Astrocyte (in vitro differentiated cells and primary cell): ENCODE results near the gene SERINC1. TPM values are rescaled to one million over a fixed set of nuclear protein-coding genes. Genes with fewer than 3 reads are reported as not detected.

Experiments used
- DNase-seq: peaks from one replicate; pipeline ENCODE4 v3.0.0-alpha.2; 2010; ENCODE audit warnings: low read depth
- FAIRE-seq: peaks from 2 replicates; lab custom pipeline; 2011; peaks lifted over from hg19 to GRCh38; lab: Jason Lieb, UNC
- H2AFZ ChIP-seq: 2 replicates; pipeline ENCODE4 v1.6.0; 2012; ENCODE audit warnings: low read depth, low read length, inconsistent platforms
- H3K27ac ChIP-seq: 2 replicates; pipeline ENCODE4 v1.5.1; 2011; ENCODE audit warnings: low read depth, low read length, inconsistent platforms
- H3K27me3 ChIP-seq: 2 replicates; pipeline ENCODE4 v1.6.0; 2011; ENCODE audit warnings: low read length, inconsistent platforms; ENCODE audit not compliant: insufficient read depth
- H3K36me3 ChIP-seq: 2 replicates; pipeline ENCODE4 v1.5.1; 2011; ENCODE audit warnings: low read length, inconsistent platforms; ENCODE audit not compliant: insufficient read depth
- H3K4me1 ChIP-seq: 2 replicates; pipeline ENCODE4 v1.5.1; 2011; ENCODE audit warnings: low read length, inconsistent platforms; ENCODE audit not compliant: insufficient read depth
- H3K4me2 ChIP-seq: 2 replicates; pipeline ENCODE4 v1.6.0; 2012; ENCODE audit warnings: low read length, inconsistent platforms
- H3K4me3 ChIP-seq: 2 replicates; pipeline ENCODE4 v1.5.1; 2011; ENCODE audit warnings: low read depth, mild to moderate bottlenecking, low read length, inconsistent platforms; ENCODE audit not compliant: insufficient read depth
- H3K79me2 ChIP-seq: 2 replicates; pipeline ENCODE4 v1.6.0; 2012; ENCODE audit warnings: mild to moderate bottlenecking, low read length, inconsistent platforms; ENCODE audit not compliant: insufficient read depth
- H3K9ac ChIP-seq: 2 replicates; pipeline ENCODE4 v1.6.0; 2012; ENCODE audit warnings: mild to moderate bottlenecking, low read length, inconsistent platforms
- H3K9me3 ChIP-seq: 2 replicates; pipeline ENCODE4 v1.5.1; 2012; ENCODE audit warnings: low read depth, mild to moderate bottlenecking, low read length, inconsistent platforms; ENCODE audit not compliant: insufficient read depth
- H4K20me1 ChIP-seq: 2 replicates; pipeline ENCODE4 v1.6.0; 2012; ENCODE audit warnings: low read length, inconsistent platforms; ENCODE audit not compliant: insufficient read depth
- H3K27ac Mint-ChIP-seq: one replicate; pipeline ENCODE4 v1.8.0; 2021; ENCODE audit warnings: mild to moderate bottlenecking, mixed read lengths; ENCODE audit not compliant: unreplicated experiment
- H3K27me3 Mint-ChIP-seq: one replicate; pipeline ENCODE4 v1.8.0; 2021; ENCODE audit warnings: low read depth, mixed read lengths; ENCODE audit not compliant: unreplicated experiment
- H3K36me3 Mint-ChIP-seq: one replicate; pipeline ENCODE4 v1.8.0; 2021; ENCODE audit warnings: low read depth, mixed read lengths; ENCODE audit not compliant: unreplicated experiment
- H3K4me1 Mint-ChIP-seq: one replicate; pipeline ENCODE4 v1.8.0; 2021; ENCODE audit warnings: low read depth, mixed read lengths; ENCODE audit not compliant: unreplicated experiment
- H3K4me3 Mint-ChIP-seq: one replicate; pipeline ENCODE4 v1.8.0; 2021; ENCODE audit warnings: mild to moderate bottlenecking, moderate library complexity, mixed read lengths; ENCODE audit not compliant: unreplicated experiment
- H3K9me3 Mint-ChIP-seq: one replicate; pipeline ENCODE4 v1.8.0; 2021; ENCODE audit warnings: mild to moderate bottlenecking, mixed read lengths; ENCODE audit not compliant: unreplicated experiment
- CTCF ChIP-seq: IDR thresholded peaks from 2 replicates; pipeline ENCODE4 v1.5.1; 2011; ENCODE audit warnings: low read depth, mild to moderate bottlenecking, inconsistent platforms, low read length, moderate library complexity; ENCODE audit not compliant: insufficient read depth
- EZH2 ChIP-seq: IDR thresholded peaks from 2 replicates; pipeline ENCODE4 v1.6.1; 2012; ENCODE audit warnings: mild to moderate bottlenecking, low read length, inconsistent platforms; ENCODE audit not compliant: insufficient read depth
- total RNA-seq: library from RNA; stranded (reverse); gene quantifications from 2 replicates; pipeline ENCODE4 v1.2.1, GENCODE V29; 2021

Gene SERINC1
- total RNA-seq, 1 donor from 2014 or later: 203 TPM

GRCh38 chr6:122408240-122408639 is 63.4 kb downstream of the SERINC1 start:
- DNase-seq (no peak), FAIRE-seq (no peak)
- no peaks in the 10 kb centered on the region for H3K9me3 ChIP-seq
- no peaks in the 10 kb centered on the region for H3K9me3 Mint-ChIP-seq
- no peak overlapping the region for H3K4me3 Mint-ChIP-seq
- no peaks in the 10 kb centered on the region for H3K36me3 ChIP-seq
- no peak overlapping the region for H3K27ac ChIP-seq
- H3K79me2 ChIP-seq: peaks cover 90% of the 10 kb centered on the region
- peaks cover 34% of the 10 kb centered on the region for H4K20me1 ChIP-seq
- no peak overlapping the region for H3K4me2 ChIP-seq
- TF ChIP-seq CTCF (no peak), EZH2 (no peak)
- no peaks in the 10 kb centered on the region for H3K27me3 Mint-ChIP-seq
- no peaks in the 10 kb centered on the region for H3K36me3 Mint-ChIP-seq
- H3K9ac ChIP-seq: no peak overlapping the region
- H2AFZ ChIP-seq: no peak overlapping the region
- H3K27me3 ChIP-seq: no peaks in the 10 kb centered on the region
- no peak overlapping the region for H3K4me3 ChIP-seq
- H3K4me1 Mint-ChIP-seq: no peaks in the 10 kb centered on the region
- no peaks in the 10 kb centered on the region for H3K4me1 ChIP-seq
- no peak overlapping the region for H3K27ac Mint-ChIP-seq

- Histone ChIP-seq H3K4me1 (no peaks in the 10 kb centered on the region), H3K4me3 (no peak overlapping the region), H3K9ac (no peak overlapping the region), H3K36me3 (no peaks in the 10 kb centered on the region), H3K9me3 (no peaks in the 10 kb centered on the region), H3K4me2 (no peak overlapping the region), H2AFZ (no peak overlapping the region), H3K27me3 (no peaks in the 10 kb centered on the region), H3K79me2 (peaks cover 95% of the 10 kb centered on the region), H4K20me1 (peaks cover 34% of the 10 kb centered on the region), H3K27ac (no peak overlapping the region)
- Mint-ChIP-seq H3K4me1 (no peaks in the 10 kb centered on the region), H3K27ac (no peak overlapping the region), H3K27me3 (no peaks in the 10 kb centered on the region), H3K9me3 (no peaks in the 10 kb centered on the region), H3K36me3 (no peaks in the 10 kb centered on the region), H3K4me3 (no peak overlapping the region)
- FAIRE-seq: no peak
- no peak for DNase-seq
- TF ChIP-seq CTCF (no peak), EZH2 (no peak)
These were observed 63.9 kb downstream of the SERINC1 start for GRCh38 chr6:122407712-122408111.

GRCh38 chr6:122406187-122406586 is 65.4 kb downstream of the SERINC1 start:
- Histone ChIP-seq H3K4me1 (no peaks in the 10 kb centered on the region), H3K9me3 (no peaks in the 10 kb centered on the region), H3K27ac (no peak overlapping the region), H4K20me1 (peaks cover 45% of the 10 kb centered on the region), H3K9ac (no peak overlapping the region), H3K4me2 (no peak overlapping the region), H3K79me2 (peaks cover 100% of the 10 kb centered on the region), H2AFZ (no peak overlapping the region), H3K27me3 (no peaks in the 10 kb centered on the region), H3K36me3 (no peaks in the 10 kb centered on the region), H3K4me3 (no peak overlapping the region)
- Mint-ChIP-seq H3K27ac (no peak overlapping the region), H3K36me3 (no peaks in the 10 kb centered on the region), H3K9me3 (no peaks in the 10 kb centered on the region), H3K4me3 (no peak overlapping the region), H3K4me1 (no peaks in the 10 kb centered on the region), H3K27me3 (no peaks in the 10 kb centered on the region)
- no peak for FAIRE-seq
- DNase-seq: no peak
- TF ChIP-seq CTCF: no peak
- TF ChIP-seq EZH2: no peak
